Right ventricle myocardium superior (tissue), 1 donor: ENCODE results near the gene TRNAU1AP. TPM values are rescaled to one million over a fixed set of nuclear protein-coding genes. Genes with fewer than 3 reads are reported as not detected.
A peak's percentile ranks its signal among the peaks of the same experiment; 100 is the strongest.
"Not testable (repeated sequence)": the region's sequence is repeated elsewhere in the genome, so short reads cannot be mapped to it uniquely, and the experiment has no call there.

Experiments used
- ATAC-seq: fragments of 200-7000 bp; cut with Tn5 transposase; one replicate; pipeline ENCODE4 v1.9.1; 2020; ENCODE audit warnings: mild to moderate bottlenecking; ENCODE audit not compliant: poor library complexity
- DNase-seq: peaks from one replicate; pipeline ENCODE4 v3.0.0-alpha.2; 2020
- intact Hi-C: fragments of 100-400 bp; cut with DNase I; formaldehyde crosslinking; loops from one replicate; pipeline ENCODE4 v1.11.2; 2022
- long read RNA-seq: library from polyadenylated mRNA; unstranded; transcript quantifications from one replicate; pipeline ENCODE4 v2.0.0, GENCODE V29; 2021
- total RNA-seq: library from RNA; stranded (reverse); fragmentation: NEBNext Ultra II Directional; extraction: Animal tissue kit (Norgen Biotek cat#: 25700); gene quantifications from one replicate; pipeline ENCODE4 v1.2.1, GENCODE V29; 2021
- donor health status: DM: no; HTN: yes; CAD: no; lungs with severe emphysema.

Gene TRNAU1AP
- total RNA-seq, result 11.7 TPM
- long read RNA-seq, transcript TRNAU1AP-201 (9 exons, 1,799 nt), result major isoform, 7 of 10 reads
- long read RNA-seq, partial matches to known transcripts, result 1 of 10 reads
- long read RNA-seq, other reads (novel, unspliced or antisense), result 1 of 10 reads

DNA sequence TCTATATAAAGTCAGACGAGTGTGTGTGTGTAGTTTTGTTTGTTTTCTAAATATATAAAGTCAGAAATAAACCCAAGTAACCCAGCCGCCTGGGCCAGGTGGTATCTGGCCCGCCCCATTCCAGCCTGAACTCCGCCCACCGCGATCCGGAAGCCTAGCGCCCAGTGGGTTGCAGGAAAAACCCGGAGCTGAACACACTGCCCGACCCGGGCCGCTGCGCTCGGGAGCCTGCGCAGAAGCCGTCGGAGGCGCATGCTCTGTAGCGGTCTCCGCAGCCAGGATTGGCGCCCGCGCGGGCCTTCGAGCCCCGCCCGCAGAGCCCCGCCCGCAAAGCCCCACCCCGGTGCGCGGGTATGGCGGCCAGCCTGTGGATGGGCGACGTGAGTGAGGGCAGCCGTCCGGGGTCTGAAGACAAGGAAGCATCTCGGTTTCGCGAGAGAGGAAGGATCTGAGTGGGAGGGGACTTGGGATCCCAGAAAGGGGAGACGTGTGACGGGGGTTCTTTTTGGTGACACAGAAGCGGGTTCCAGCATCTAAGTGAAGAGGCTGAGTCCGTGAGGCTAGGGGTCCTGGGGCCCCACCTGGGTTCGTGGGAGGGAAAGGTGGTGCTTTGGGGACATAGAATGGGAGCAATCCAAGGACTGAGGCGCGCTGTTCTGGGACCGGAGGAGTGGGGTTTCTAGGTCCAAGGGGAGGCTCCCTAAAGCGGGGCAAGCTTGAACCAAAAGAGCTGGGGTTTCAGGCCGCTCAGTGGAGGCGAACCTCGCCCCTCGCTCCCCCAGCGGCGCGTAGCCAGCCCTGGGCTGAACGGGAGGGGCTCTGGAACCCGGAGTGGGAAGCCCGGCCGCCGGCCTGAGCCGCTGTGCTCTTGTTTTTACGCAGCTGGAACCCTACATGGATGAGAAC, at the start of gene TRNAU1AP:
Gene TRNAU1AP, plus strand, starts transcription at position 328 of the 906 bp plus-strand sequence. Its CDS starts 26 bp downstream, at position 354.
- ATAC-seq, result peak; percentile 99
- DNase-seq, result peak; percentile 98
- intact Hi-C loops, result no loop called here

DNA sequence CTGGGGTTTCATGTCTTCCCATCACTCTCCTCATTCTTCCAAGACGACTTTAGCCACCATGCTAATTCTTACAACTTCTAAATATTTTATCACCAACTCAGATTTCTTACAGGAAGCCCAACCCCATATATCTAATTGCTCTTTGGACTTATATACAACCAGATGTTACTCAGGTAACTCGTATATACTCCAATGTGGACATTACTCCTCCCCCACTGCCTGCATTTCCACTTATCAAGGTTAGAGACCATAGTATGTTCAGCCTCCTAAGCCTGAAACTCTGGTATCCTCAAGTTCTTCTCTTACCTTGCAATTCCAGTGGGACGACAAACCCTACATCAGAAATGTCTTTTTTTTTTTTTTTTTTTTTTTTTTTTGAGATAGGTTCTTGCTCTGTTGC, 49.8 kb upstream of the TRNAU1AP start:
- DNase-seq, result no peak
- ATAC-seq, result no peak
- intact Hi-C loops, result no loop called here

- DNase-seq, result peak; percentile 97
- intact Hi-C loops, result no loop called here
- ATAC-seq, result peak; percentile 99
These were observed 47.3 kb upstream of the TRNAU1AP start, which contains the start of gene RCC1 for GRCh38 chr1:28505406-28506187. Gene RCC1, plus strand, starts transcription at chr1:28506043. Its CDS starts 23,824 bp downstream, at chr1:28529867.

DNA sequence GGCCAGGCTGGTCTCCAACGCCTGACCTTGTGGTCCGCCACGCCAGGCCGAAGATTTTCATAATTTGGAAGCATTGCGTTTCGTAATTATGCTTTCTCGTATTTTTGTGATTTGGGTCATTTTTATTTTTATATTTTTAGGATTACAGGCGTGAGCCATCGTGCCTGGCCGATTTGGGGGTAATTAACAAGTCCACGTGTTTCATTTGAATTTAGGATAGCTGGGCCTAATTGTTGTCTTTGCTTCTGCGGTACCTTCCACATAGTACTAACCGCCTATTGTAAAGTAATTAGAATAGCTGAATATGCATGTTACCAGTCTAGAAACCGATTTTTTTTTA, 46.0 kb upstream of the TRNAU1AP start:
- DNase-seq (no peak), ATAC-seq (no peak)
- intact Hi-C loops, result no loop called here

DNA sequence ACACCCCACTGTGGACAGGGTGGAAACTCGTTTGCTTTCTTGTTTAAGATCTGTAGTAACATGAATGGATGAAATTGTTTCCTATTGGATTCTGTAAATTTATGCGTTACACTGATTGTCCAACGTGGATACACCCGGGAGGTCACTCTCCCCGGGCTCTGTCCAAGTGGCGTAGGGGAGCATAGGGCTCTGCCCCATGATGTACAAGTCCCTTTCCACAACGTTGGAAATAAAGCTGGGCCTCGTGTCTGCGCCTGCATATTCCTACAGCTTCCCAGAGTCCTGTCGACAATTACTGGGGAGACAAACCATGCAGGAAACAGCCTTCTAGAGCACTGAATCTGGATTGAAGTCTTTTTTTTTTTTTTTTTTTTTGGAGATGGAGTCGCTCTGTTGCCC, 45.6 kb upstream of the TRNAU1AP start:
- DNase-seq (no peak), ATAC-seq (no peak)
- intact Hi-C loops, result no loop called here

GRCh38 chr1:28507646-28508434, 45.0 kb upstream of the TRNAU1AP start:
- DNase-seq, result no peak
- intact Hi-C loops, result no loop called here
- no peak for ATAC-seq

- intact Hi-C loops, result no loop called here
- DNase-seq (no peak), ATAC-seq (no peak)
These were observed 44.5 kb upstream of the TRNAU1AP start for GRCh38 chr1:28508435-28508754.

DNA sequence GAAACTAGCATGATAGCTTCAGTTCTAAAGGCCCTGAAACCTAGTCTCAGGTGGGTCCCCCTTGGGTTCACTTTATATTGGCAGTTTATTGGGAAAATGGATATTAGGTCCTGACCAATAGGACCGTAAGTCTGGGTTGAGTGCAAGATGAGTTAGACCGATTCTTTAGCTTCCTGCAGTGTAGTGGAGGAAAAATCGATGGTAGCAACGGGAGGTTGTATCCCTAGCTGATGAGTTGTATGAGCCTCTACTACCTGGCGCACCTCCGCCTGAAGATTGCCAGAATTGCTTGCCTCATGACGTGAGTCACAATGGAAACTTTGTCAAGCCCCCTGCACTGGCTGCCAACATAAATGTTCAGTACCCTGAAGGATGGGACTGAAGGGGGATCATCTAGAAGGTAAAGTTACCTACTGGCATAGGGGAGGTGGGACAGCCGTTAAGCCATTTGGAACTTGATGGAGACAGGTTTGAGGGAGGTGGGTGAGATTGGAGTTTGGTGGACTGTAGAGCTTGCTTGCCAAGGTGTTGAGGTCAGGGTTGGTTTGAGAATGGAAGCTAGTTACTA, 43.1 kb upstream of the TRNAU1AP start:
- intact Hi-C loops, result loop anchor here (10.0 kb wide), 1 partner anchor 95 kb away; no protein-coding TSS in a partner anchor
- DNase-seq (no peak), ATAC-seq (no peak)

DNA sequence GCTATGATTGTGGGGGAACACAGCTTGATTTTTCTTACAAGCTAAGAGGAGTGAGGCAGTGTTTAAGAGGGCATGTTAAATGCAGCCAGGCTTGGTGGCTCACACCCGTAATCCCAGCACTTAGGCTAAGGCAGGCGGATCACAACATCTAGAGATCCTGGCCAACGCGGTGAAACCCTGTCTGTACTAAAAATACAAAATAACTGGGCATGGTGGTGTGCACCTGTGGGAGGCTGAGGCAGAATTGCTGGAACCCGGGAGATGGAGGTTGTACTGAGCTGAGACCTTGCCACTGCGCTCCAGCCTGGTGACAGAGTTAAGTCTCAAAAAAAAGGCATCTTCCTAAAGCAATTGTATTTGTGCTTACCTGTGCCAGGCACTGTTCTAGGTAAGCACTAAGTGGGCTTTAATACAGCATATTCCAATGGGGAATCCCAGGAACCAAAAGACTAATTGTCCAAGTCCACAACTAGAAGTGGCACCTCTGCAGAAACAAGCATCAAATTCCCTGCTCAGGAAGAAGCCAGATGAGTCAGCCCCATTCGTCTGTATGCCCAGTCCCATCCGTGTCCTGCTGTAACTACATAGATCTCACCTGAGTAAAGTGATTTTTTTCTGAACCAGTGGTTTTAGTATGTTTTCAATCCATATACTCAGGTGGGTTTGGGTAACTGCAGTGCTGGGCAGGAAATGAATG, 42.5 kb upstream of the TRNAU1AP start:
- intact Hi-C loops, result loop anchor here (10.0 kb wide), 1 partner anchor 94 kb away; no protein-coding TSS in a partner anchor
- DNase-seq (no peak), ATAC-seq (no peak)

DNA sequence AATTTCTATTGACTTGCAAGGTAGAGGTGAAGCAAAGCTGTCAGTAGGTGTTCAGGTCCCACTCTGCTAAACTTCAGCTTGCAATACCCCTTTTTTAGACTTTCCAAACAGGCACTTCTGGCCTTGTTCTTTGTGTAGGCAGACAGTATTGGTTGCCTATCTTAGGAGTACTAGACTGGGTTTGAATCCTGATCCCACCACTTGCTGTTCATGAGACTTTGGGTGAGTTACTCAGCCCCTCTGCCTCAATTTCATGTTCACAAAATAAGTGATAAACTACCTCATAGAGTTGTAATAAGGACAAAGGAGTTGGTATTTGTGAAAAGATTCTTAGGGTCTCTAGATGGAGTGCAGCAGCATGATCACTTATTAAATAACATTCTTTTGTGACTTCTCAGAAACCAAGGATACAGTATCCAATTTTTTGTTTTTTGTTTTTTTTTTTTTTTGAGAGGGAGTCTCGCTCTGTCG, 41.9 kb upstream of the TRNAU1AP start:
- intact Hi-C loops, result loop anchor here (10.0 kb wide), 1 partner anchor 94 kb away; no protein-coding TSS in a partner anchor
- ATAC-seq, result no peak
- no peak for DNase-seq

DNA sequence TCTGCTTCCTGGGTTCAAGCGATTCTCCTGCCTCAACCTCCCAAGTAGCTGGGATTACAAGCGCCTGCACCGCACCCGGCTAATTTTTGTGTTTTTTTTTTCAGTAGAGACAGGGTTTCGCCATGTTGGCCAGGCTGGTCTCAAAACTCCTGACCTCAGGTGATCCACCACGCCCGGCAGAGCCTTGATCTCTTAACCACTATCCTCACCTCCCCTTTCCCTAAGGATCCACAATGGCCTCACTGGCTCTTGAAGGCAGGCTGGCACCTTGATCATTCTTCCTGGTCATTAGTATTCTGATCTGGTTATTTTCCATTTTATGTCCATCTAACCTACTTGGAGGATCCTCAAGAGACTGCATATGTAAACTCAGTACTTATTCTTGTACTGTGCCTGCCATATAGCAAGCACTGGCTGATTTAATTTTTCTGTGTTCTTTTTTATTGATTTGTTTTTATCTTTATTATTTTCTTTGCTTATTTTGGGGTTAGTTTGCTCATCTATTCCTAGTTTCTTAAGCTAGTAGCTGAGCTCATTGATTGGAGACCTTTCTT, 40.8 kb upstream of the TRNAU1AP start:
- ATAC-seq, result no peak
- no peak for DNase-seq
- intact Hi-C loops, result loop anchor here (10.0 kb wide), 1 partner anchor 93 kb away; no protein-coding TSS in a partner anchor

GRCh38 chr1:28514445-28514933, 38.4 kb upstream of the TRNAU1AP start:
- DNase-seq, ATAC-seq: not testable (repeated sequence)
- intact Hi-C loops, result loop anchor here (10.0 kb wide), 1 partner anchor 90 kb away; no protein-coding TSS in a partner anchor

GRCh38 chr1:28516518-28516956, 36.3 kb upstream of the TRNAU1AP start:
- intact Hi-C loops, result loop anchor here (5.0 to 10.0 kb wide), 2 partner anchors 88 to 361 kb away; no protein-coding TSS in a partner anchor
- no peak for DNase-seq
- ATAC-seq, result no peak

GRCh38 chr1:28517649-28517999, 35.3 kb upstream of the TRNAU1AP start:
- DNase-seq, result no peak
- peak; percentile 12 for ATAC-seq
- intact Hi-C loops, result loop anchor here (5.0 to 10.0 kb wide), 2 partner anchors 87 to 360 kb away; no protein-coding TSS in a partner anchor

- intact Hi-C loops, result loop anchor here (5.0 to 10.0 kb wide), 2 partner anchors 87 to 359 kb away; no protein-coding TSS in a partner anchor
- ATAC-seq, result peak; percentile 97
- peak; percentile 96 for DNase-seq
These were observed 34.7 kb upstream of the TRNAU1AP start for GRCh38 chr1:28518000-28518744.

GRCh38 chr1:28518745-28519341, 34.0 kb upstream of the TRNAU1AP start:
- ATAC-seq, result no peak
- intact Hi-C loops, result loop anchor here (5.0 to 10.0 kb wide), 2 partner anchors 86 to 358 kb away; no protein-coding TSS in a partner anchor

More at GRCh38 chr1:28518745-28519341, 34.0 kb upstream of the TRNAU1AP start:
- no peak for DNase-seq
